ENCODE measurements around the gene PBX3. TPM values are rescaled to one million over a fixed set of nuclear protein-coding genes. Genes with fewer than 3 reads are reported as not detected.

PBX3 gene
- total and polyA plus RNA-seq, 9 of the 15 experiments (the other 6 are each of a cell fraction or from before 2014, with no cell fraction given): 0.14 to 5.8 (median 0.92) TPM

GRCh38 chr9:125706651-125707471 is 40.3 kb upstream of the PBX3 start, which contains the start of gene MAPKAP1 (continued):
- TF ChIP-seq ZNF589 (CRISPR knock-in tag; IDR thresholded peaks at IDR 0.05; ENCODE audit: low read depth) (no peak), KAT7 (CRISPR knock-in tag; IDR thresholded peaks at IDR 0.05; ENCODE audit: borderline replicate concordance) (no peak), ZNF23 (CRISPR knock-in tag; IDR thresholded peaks at IDR 0.05) (no peak), EWSR1 (IDR thresholded peaks at IDR 0.05; ENCODE audit: borderline replicate concordance, low read depth, partially characterized antibody) (no peak), SMAD2 (IDR thresholded peaks at IDR 0.05; ENCODE audit: low read depth, low read length) (no peak), ZNF133 (CRISPR knock-in tag; IDR thresholded peaks at IDR 0.05) (no peak), CSDE1 (IDR thresholded peaks at IDR 0.05) (no peak), FOXM1 (IDR thresholded peaks at IDR 0.05; ENCODE audit: low read depth) (no peak), FOXM1 (CRISPR knock-in tag; IDR thresholded peaks at IDR 0.05; ENCODE audit: low read depth) (no peak; the same call in 1 of the 2 replicates), ZSCAN32 (CRISPR knock-in tag; IDR thresholded peaks at IDR 0.05) (no peak), SMARCA4 (IDR thresholded peaks at IDR 0.05) (no peak), ZBTB1 (CRISPR knock-in tag; IDR thresholded peaks at IDR 0.05; ENCODE audit: borderline replicate concordance, low read depth) (no peak), RBM22 (IDR thresholded peaks at IDR 0.05; ENCODE audit: low read depth, low read length, poor library complexity, severe bottlenecking) (peak; percentile 35), ZZZ3 (IDR thresholded peaks at IDR 0.05) (no peak), ZBTB49 (CRISPR knock-in tag; IDR thresholded peaks at IDR 0.05; ENCODE audit: borderline replicate concordance) (0 out of 2 replicates have a peak, but pooled peaks have one; percentile 47), SPI1 (IDR thresholded peaks at IDR 0.05; ENCODE audit: borderline replicate concordance, low read depth, low read length) (no peak), SAFB (IDR thresholded peaks at IDR 0.05; ENCODE audit: borderline replicate concordance, low read depth, low read length) (no peak), PCBP2 (IDR thresholded peaks at IDR 0.05; ENCODE audit: low read depth, low read length, poor library complexity, severe bottlenecking) (no peak), GTF2E2 (tag; IDR thresholded peaks at IDR 0.05) (peak; percentile 68; the same call in 1 of the 2 replicates)
- TF ChIP-seq, protein P1, sequence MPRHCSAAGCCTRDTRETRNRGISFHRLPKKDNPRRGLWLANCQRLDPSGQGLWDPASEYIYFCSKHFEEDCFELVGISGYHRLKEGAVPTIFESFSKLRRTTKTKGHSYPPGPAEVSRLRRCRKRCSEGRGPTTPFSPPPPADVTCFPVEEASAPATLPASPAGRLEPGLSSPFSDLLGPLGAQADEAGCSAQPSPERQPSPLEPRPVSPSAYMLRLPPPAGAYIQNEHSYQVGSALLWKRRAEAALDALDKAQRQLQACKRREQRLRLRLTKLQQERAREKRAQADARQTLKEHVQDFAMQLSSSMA (CRISPR knock-in tag; IDR thresholded peaks at IDR 0.05): no peak
- TF ChIP-seq, protein P2, sequence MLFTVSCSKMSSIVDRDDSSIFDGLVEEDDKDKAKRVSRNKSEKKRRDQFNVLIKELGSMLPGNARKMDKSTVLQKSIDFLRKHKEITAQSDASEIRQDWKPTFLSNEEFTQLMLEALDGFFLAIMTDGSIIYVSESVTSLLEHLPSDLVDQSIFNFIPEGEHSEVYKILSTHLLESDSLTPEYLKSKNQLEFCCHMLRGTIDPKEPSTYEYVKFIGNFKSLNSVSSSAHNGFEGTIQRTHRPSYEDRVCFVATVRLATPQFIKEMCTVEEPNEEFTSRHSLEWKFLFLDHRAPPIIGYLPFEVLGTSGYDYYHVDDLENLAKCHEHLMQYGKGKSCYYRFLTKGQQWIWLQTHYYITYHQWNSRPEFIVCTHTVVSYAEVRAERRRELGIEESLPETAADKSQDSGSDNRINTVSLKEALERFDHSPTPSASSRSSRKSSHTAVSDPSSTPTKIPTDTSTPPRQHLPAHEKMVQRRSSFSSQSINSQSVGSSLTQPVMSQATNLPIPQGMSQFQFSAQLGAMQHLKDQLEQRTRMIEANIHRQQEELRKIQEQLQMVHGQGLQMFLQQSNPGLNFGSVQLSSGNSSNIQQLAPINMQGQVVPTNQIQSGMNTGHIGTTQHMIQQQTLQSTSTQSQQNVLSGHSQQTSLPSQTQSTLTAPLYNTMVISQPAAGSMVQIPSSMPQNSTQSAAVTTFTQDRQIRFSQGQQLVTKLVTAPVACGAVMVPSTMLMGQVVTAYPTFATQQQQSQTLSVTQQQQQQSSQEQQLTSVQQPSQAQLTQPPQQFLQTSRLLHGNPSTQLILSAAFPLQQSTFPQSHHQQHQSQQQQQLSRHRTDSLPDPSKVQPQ (CRISPR knock-in tag; IDR thresholded peaks at IDR 0.05; ENCODE audit: borderline replicate concordance): no peak
